K562 (cell line): Measurements from ENCODE around the gene PLK5. TPM values are rescaled to one million over a fixed set of nuclear protein-coding genes. Genes with fewer than 3 reads are reported as not detected.

Source experiments
- BRCA1 ChIP-seq, 2 experiments: fragments of 450-650 bp in 1 of 2; sonication (generic) in 1 of 2; formaldehyde crosslinking in 1 of 2; IDR thresholded peaks; 2 replicates each; pipeline versions ENCODE4 v1.5.0 to v1.6.1; 2017 to 2020; ENCODE audit warnings: mild to moderate bottlenecking in 1 of 2, missing genetic modification reagents in 1 of 2
- GTF3C2 ChIP-seq: IDR thresholded peaks from 3 replicates; pipeline ENCODE4 v1.6.1; 2011; ENCODE audit warnings: borderline replicate concordance, mild to moderate bottlenecking, moderate library complexity; ENCODE audit not compliant: insufficient read length; ENCODE audit errors: extremely low read depth
- MTA2 ChIP-seq: fragments of 450-650 bp; IDR thresholded peaks from 2 replicates; pipeline ENCODE4 v1.6.1; 2016; ENCODE audit warnings: low read depth
- NR2F6 ChIP-seq: fragments of 450-650 bp; formaldehyde crosslinking; IDR thresholded peaks from 2 replicates; pipeline ENCODE4 v1.4.0; 2020; ENCODE audit warnings: mild to moderate bottlenecking
- RFX1 ChIP-seq: fragments of 450-650 bp; IDR thresholded peaks from 2 replicates; pipeline ENCODE4 v1.6.1; 2016; ENCODE audit warnings: mild to moderate bottlenecking, moderate library complexity
- SAP30 ChIP-seq: fragments of 200-600 bp; sonication (generic); IDR thresholded peaks from 2 replicates; pipeline ENCODE4 v1.6.1; 2012; ENCODE audit warnings: borderline replicate concordance, low read depth, mild to moderate bottlenecking, moderate library complexity, low read length, control low read depth, inconsistent platforms; ENCODE audit not compliant: insufficient read depth, poor library complexity, severe bottlenecking
- SMARCC2 ChIP-seq: fragments of 450-650 bp; IDR thresholded peaks from 2 replicates; pipeline ENCODE4 v1.6.1; 2017; ENCODE audit warnings: antibody characterized with exemption, moderate library complexity, mild to moderate bottlenecking, low read depth
- TFAP4 ChIP-seq: sonication (generic); formaldehyde crosslinking; IDR thresholded peaks from 2 replicates; pipeline ENCODE4 v1.8.0; 2022; ENCODE audit warnings: missing genetic modification reagents, mild to moderate bottlenecking, moderate library complexity, borderline replicate concordance
- TGIF2 ChIP-seq: sonication (generic); formaldehyde crosslinking; IDR thresholded peaks from 2 replicates; pipeline ENCODE4 v1.8.1; 2022; ENCODE audit warnings: mild to moderate bottlenecking, missing genetic modification reagents, moderate library complexity
- TSHZ1 ChIP-seq: fragments of 250-450 bp; sonication (Bioruptor Pico); IDR thresholded peaks from 2 replicates; pipeline ENCODE4 v1.4.0; 2020; ENCODE audit warnings: mild to moderate bottlenecking, moderate library complexity
- ZFP30 ChIP-seq: fragments of 250-450 bp; sonication (Bioruptor Pico); IDR thresholded peaks from 2 replicates; pipeline ENCODE4 v1.8.0; 2022; ENCODE audit warnings: moderate library complexity, mild to moderate bottlenecking, inconsistent platforms, borderline replicate concordance
- ZNF184 ChIP-seq: sonication (generic); formaldehyde crosslinking; IDR thresholded peaks from 2 replicates; pipeline ENCODE4 v1.5.0; 2020; ENCODE audit warnings: missing genetic modification reagents
- ZNF212 ChIP-seq: fragments of 450-650 bp; formaldehyde crosslinking; IDR thresholded peaks from 2 replicates; pipeline ENCODE4 v1.4.0; 2020; ENCODE audit warnings: mild to moderate bottlenecking
- ZNF551 ChIP-seq: fragments of 250-450 bp; sonication (Bioruptor Pico); IDR thresholded peaks from 2 replicates; pipeline ENCODE4 v1.5.0; 2021; ENCODE audit warnings: mild to moderate bottlenecking, moderate library complexity
- polyA plus RNA-seq, 8 experiments: library from polyadenylated mRNA; depleted of rRNA in 4 of 8; stranded (reverse) in 5 of 8; unstranded in 3 of 8; fragments of >200 nt; fragmentation: Nextera tagmentation in 2 of 8; fragmentation: Illumina TruSeq in 1 of 8; extraction: Ambion mirVana in 2 of 8; extraction: Trizol in 1 of 8; gene quantifications; 2 replicates each; pipeline versions ENCODE4 v1.2.1 to v1.2.3, GENCODE V29; 2011 to 2014; ENCODE audit warnings: inconsistent platforms in 1 of 8, missing spikeins in 1 of 8
- total RNA-seq, 7 experiments: library from RNA; depleted of rRNA in 6 of 7; stranded (reverse); fragments of >200 nt in 6 of 7; fragmentation: Illumina TruSeq in 2 of 7; extraction: Trizol in 2 of 7; gene quantifications; 2 replicates each; pipeline versions ENCODE4 v1.2.1 to v1.2.3, GENCODE V29; 2011 to 2021; ENCODE audit warnings: low replicate concordance in 1 of 7
- TF ChIP-seq, protein P1 (sequence below): fragments of 250-450 bp; sonication (Bioruptor Pico); IDR thresholded peaks from 2 replicates; pipeline ENCODE4 v1.8.0; 2021; ENCODE audit warnings: moderate library complexity, mild to moderate bottlenecking, inconsistent platforms

PLK5 gene
- total and polyA plus RNA-seq, 9 of the 15 experiments (the other 6 are each of a cell fraction or from before 2014, with no cell fraction given): 0.04 to 0.23 (median 0.11) TPM; not detected in 5

DNA sequence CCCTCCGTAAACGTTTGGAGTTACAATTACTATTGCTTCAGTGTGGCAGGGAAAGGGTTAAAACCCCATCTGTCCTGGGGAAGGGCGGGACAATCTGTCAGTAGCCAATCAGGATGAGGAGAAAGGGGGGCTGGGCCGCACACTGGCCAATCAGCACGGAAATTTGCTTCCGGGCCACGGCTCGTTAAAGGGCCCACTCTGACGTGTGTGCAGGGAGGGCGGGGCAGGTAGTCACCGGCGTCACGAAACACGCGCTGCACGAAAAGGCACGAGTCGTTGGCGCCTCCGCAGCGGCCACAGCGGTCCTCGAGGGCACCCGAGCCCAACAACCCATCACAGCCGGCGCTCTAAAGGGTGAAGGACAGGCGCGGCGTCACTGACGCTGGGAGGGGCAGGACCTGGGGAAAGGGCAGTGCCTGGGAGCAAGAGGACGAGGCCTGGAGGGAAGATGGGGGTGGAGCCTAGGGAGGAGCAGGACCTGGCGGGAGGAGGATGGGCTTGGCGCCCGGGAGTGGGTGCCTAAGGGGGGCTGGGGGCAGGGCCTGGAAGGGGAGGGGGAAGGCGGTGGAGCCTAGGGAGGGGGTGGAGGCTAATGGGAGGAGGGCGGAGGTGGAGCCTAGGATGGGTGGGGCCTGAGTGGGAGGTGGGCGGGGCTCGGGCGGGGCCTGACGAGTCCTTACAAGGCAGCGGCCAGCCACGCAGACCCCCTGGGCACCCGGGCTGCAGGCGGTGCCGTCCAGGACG, 15.9 kb upstream of the PLK5 start (continued):
- TF ChIP-seq ZNF551 (CRISPR knock-in tag) (no peak), SAP30 (no peak), ZFP30 (CRISPR knock-in tag) (no peak), SMARCC2 (no peak), TFAP4 (CRISPR knock-in tag) (peak; percentile 98), MTA2 (no peak), GTF3C2 (no peak), ZNF184 (no peak), NR2F6 (no peak), TSHZ1 (no peak), ZNF212 (no peak), BRCA1 (IDR thresholded peaks at IDR 0.05) (no peak), BRCA1 (CRISPR knock-in tag; IDR thresholded peaks at IDR 0.05) (no peak), TGIF2 (CRISPR knock-in tag) (no peak), RFX1 (no peak)
- TF ChIP-seq, protein P1, sequence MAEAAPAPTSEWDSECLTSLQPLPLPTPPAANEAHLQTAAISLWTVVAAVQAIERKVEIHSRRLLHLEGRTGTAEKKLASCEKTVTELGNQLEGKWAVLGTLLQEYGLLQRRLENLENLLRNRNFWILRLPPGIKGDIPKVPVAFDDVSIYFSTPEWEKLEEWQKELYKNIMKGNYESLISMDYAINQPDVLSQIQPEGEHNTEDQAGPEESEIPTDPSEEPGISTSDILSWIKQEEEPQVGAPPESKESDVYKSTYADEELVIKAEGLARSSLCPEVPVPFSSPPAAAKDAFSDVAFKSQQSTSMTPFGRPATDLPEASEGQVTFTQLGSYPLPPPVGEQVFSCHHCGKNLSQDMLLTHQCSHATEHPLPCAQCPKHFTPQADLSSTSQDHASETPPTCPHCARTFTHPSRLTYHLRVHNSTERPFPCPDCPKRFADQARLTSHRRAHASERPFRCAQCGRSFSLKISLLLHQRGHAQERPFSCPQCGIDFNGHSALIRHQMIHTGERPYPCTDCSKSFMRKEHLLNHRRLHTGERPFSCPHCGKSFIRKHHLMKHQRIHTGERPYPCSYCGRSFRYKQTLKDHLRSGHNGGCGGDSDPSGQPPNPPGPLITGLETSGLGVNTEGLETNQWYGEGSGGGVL: no peak
